Epithelial cell of prostate (primary cell): ENCODE measurements around the gene NPAS3.

ENCODE experiments used
- DNase-seq: peaks from one replicate; pipeline ENCODE4 v3.0.0-alpha.2; 2011; ENCODE audit warnings: low read depth, low spot score
- H3K27ac ChIP-seq: fragments of 450-650 bp; 2 replicates; pipeline ENCODE4 v1.5.1; 2017; ENCODE audit warnings: mild to moderate bottlenecking

Gene NPAS3

DNA sequence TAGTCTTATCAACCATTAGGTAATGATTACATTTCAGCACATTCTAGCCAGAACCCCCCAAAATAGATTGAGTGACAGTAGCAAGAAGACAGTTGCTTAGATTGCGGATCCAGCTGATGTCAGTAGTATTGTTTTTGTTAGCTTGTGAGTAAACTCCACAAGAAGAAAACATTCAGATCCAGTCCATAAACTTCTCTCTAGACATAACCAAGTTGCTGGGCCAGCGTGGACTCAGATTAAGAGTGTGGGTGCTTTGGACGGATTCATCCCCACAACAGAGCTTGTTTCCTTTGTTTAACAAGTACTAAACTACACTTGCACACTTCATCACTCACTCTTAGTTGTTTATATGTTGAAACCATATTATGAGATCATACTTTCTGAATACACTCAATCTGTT lies 293.4 kb downstream of the NPAS3 start:
- no peak overlapping the region for H3K27ac ChIP-seq
- no peak for DNase-seq

DNA sequence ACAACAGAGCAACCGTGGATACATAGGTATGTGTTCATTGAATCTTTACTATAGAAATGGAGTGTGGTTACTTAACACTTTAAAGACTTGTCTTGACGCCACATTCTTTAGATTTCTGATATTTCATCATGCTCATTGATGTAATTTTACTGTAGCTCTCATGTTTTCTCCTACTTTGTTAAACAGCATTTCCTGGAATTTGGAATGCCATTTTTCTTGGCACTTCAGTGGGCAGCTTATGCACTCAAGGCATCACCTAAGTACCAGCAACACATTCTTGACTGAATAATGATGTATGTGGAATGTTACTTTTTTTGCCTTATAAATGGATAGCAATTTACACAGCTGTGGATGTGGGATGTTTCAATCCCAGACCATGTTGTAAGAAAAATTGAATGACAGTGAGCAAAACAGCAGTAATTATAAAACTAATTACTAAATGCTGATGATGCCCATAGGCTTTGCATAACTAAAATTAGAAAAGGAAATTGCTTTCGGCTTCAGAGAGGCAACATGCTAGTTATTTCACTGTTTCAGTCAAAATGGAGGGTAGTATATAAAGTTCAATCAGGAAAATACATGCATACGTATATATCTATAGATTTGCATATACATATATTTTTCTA lies 298.5 kb downstream of the NPAS3 start:
- H3K27ac ChIP-seq: no peak overlapping the region
- DNase-seq: no peak

DNA sequence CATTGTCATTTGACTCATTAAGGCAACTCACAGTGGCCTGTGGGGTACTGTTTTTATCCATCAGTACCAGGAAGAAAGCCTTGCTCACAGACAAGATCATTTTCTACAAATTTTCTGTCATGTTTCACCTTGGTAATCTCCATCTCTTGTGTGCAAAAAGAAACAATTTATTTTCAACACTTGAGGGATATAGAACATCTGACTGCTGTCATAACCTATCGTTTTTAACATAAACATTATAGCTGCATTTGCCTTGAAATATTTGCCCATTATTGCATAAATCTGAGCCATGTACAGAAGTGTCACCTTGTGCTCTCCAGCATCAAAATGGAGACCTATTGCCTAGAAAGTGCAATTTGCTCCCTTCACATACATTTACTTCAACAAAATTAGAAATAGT lies 300.8 kb downstream of the NPAS3 start:
- H3K27ac ChIP-seq: no peak overlapping the region
- DNase-seq: no peak

DNA sequence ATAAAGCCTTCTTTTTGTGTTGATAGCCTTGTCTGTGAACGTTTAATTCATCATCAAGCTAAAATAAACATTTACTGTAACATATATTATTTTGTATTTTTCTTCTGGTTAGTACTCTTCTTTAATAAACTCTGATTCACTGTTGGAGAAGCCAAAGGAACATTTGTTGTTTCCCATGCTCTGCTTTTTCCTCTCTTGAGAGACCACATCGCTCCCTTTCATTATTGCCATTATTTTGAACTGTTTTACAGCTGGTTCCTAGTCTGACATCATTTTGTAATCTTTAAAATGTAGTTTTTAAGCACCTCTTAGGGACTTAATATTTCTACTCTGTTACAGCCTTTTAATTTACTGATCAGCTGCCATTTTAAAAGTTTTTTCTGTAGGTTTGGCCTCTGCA lies 301.8 kb downstream of the NPAS3 start:
- no peak overlapping the region for H3K27ac ChIP-seq
- DNase-seq: no peak

DNA sequence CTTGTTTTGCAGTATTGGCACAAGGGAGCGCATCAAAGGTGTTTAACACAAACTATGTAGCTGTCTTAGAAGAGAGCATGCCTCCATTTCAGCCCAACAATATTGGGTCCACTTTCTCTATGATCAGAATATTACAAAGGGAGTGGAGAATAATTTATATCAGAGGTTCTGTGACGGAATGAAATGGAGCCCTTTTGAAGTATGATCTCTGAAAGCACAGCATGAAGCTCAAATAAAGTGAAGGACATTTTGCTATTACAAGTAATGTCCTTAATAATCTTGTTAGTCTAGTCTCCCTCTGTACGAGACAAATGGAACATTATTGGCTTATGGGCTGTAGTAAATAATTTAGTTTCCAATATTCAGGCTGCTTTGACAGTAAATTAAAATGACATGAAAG lies 302.7 kb downstream of the NPAS3 start:
- DNase-seq: no peak
- no peak overlapping the region for H3K27ac ChIP-seq

DNA sequence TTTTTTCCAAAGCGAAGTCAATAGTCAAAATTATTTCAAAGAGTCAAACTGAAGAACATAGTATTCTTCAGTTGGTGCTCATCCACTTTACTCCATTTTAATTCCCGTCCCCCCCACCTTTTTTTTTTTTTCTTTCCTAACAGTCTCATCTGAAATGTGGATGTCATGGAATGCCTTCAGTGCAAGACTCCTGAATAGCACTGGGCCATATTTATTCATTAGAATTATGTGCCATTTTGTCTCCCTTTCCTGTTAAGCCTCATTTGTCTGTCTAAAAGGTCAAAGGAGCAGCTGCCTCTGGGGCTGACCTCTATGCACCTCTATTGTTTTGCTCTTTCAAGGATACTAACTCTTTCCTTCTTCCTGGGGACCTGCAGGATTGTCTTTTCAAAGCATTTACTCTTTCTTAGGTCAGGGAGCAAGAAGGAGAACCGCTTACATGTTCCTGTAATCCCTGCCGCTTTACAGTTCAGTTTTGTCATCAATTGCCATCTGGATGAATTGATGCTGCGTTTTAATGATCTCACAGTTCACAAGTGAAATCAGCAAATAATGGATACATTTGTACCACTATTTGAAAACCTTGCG lies 310.6 kb downstream of the NPAS3 start:
- DNase-seq: no peak
- no peak overlapping the region for H3K27ac ChIP-seq

DNA sequence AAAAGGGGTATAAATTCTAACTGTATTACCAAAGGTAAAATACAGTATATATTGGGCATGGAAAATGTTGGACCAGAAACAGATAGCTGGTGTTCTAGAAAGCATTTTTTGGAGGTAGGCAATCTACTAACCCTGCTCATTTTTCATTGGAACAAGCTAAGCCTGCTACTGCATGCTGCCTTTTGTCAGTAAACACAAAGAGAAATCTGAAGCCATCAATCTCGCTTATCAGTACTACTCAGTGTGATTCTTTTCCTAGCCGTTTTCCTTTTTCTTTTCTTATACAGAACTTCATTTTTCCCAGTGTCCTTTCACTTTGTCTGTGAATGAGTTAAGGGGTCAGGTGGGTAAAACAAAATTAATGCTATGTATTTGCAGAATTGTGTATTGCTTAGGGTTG lies 312.3 kb downstream of the NPAS3 start:
- DNase-seq: no peak
- no peak overlapping the region for H3K27ac ChIP-seq

DNA sequence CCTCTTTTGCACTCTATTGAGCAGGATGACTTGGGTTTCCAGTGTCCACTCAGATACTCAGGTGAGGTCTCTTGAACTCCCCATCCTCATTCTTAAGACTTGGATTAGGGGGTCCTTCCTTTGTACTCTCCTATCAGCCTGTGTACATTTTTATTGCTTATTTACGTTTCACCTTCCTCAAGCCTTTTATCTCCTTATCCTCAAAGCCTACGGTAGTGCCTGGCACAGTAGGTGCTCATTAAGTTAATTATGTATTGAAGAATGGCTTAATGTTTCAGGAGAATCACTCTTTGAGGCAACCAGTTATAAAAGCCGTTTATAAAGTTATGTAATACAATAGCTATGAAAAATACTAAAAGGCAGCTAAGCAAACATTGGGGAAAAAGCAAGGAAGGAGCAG lies 315.7 kb downstream of the NPAS3 start:
- DNase-seq: no peak
- no peak overlapping the region for H3K27ac ChIP-seq

DNA sequence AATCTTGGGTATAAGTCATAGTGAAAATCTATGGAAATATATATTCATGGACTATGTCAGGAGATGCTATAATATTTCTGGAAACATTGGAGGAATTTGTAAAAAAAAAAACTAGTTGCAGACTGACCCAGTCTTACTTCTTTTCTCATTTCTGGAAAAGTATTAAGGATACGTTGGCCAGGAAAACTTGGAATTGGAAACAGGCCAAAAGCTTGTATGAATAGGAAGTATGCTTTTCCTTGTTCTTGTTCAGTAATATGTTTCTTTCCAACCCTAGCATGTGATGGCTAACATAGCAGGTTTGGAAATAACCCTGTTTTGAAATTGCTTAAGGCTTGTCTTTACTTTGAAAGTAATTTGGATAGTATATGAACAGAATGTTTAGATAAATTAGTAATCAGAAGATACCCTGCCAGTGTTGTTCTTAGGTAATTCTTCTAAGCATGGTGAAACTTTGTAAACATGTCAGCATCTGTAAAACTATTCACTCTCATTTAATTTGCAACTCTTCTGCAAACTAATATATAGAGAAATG lies 316.2 kb downstream of the NPAS3 start:
- no peak for DNase-seq
- no peak overlapping the region for H3K27ac ChIP-seq

DNA sequence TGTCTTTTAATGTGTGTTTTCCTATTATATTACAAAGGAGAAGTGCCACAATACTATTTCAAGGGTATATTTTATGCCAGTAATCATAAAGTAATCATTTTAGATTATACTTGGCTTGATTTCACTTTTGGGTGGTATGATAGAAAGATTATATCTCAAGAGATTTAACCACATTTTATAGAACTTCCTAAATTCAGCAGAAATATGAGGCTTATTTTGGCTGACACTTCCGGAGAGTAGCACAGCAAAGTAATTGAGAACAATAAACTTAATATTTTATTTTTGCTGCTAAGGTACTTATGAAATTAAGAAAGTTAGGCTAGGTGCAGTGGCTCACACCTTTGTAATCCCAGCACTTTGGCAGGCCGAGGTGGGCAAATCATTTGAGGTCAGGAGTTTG lies 319.1 kb downstream of the NPAS3 start:
- H3K27ac ChIP-seq: no peak overlapping the region
- DNase-seq: no peak

DNA sequence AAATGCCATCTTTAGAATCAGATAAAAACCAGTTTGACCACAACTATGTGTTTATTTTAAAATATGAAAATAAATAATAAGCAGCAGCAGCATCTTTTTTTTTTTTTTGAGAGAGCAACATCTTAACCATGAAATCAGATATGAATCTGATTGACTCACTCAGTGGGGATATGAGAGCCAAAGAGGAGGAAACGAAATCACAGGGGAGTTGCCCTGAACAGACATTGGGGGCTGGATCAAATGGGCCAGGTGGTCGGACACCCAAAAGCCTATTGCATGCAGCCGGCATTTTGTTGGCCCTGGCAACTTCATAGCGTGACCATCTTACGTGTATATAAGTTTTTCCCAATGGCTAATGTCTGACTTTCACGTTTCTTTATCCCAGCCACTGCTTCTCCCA lies 321.1 kb downstream of the NPAS3 start:
- H3K27ac ChIP-seq: no peak overlapping the region
- no peak for DNase-seq

DNA sequence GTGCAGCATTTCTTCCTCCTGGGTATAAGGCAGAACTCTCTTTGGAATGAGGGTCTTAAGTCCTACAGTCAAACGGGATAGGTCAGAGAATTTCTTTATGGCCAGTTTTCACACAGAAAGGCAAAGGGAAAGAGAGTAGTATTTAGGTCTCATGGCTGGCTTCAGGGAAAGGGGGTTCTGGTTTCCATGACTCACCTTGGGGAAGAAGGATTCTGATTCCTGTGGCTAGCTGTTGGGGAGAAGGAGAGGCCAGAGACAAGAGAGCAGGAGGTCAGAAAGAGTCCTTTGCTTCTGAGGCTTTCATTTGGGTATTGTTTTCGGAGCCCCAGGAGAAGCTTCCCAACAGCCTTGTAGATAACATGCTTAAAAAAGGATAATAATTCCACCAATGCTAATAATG lies 332.5 kb downstream of the NPAS3 start:
- no peak overlapping the region for H3K27ac ChIP-seq
- DNase-seq: no peak

DNA sequence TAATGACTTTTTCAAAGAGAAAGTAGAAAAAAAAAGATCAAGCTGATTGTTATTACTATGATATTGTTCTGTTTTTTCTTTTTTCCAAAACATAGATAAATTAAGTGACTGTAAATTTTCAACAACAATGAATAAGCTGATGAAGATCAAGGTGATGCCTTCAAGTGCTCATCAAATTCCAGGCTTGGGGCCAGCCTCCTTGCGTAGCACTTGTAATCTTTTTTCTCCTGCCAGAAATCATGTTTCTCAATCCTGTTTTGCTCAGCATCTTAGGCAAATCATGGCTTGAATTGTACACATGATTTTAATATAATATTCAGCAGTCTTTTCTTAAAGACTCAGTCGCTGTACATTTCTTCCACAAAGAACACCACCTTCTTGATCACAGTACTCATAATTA lies 333.2 kb downstream of the NPAS3 start:
- no peak for DNase-seq
- H3K27ac ChIP-seq: no peak overlapping the region

DNA sequence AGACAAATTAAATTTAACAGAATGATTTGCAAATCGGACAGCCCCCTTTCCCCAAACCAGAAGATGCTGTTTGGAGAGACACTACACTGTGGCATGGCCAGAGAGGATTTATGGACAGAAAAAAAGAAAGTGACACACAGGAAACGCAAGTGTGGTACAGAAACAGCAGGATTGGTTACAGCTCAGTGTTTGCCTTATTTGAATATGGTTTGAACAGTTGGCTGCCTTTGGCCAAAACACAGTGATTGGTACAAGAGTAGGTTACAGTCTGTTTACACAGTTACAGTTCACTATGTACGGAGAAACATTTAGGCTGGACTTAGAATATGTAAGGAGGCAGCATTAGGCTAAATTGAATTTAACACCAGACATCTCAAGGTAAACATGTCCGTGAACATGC lies 335.3 kb downstream of the NPAS3 start:
- H3K27ac ChIP-seq: no peak overlapping the region
- no peak for DNase-seq

DNA sequence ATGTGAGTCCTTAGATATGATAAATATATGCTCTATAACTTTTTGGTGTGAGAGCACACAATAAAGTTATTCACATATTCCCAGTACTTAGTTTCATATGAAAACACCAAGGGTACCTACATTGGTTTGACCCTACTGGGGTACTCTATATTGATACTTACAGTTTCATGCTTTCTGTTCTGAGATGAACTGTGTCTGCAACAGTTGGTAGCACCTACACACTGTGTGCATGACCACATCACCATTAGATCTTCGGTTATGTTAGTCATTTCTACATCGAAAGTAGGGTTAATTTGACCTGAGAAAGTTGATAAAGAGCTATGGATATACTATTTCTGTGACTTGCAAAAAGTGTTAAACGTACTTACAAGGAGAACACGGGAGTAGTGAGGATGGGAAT lies 337.2 kb downstream of the NPAS3 start:
- DNase-seq: no peak
- no peak overlapping the region for H3K27ac ChIP-seq

DNA sequence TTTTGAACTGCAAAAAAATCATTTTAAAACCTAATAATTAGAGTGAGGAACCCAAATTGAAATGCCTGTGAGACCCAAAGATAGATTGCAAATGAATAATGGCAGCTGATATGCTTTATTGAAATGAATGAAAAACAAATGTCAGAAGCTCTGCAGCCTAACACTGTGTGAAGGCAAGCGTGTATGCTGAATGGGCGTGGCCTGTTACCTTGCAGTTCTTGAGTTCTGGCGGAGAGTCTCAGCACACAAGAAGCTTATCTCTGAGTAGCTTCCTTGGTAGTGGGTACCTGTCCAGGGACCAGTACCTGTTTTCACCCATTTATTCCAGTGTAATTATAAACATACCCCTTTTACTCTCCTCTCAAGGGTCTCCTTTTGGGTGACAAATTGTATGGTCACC lies 341.2 kb downstream of the NPAS3 start:
- H3K27ac ChIP-seq: no peak overlapping the region
- no peak for DNase-seq

DNA sequence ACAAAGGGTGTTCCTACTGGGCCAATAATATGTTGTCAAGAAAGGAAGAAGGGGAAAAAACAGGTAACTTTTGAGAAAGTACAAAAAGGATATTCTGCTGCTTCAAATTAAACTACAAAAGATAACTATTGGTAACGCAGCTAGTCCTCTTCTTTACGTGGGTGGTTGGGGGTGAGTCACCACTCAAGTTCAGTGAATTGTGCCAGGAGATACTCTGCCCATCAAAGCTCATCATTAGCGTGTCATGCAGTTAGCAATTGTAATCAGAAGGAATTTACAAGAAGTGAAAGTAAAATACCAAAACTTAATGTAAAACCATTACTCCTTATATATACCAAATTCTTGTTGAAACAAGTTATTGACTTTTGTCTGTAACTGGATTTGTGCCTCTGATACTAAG lies 342.0 kb downstream of the NPAS3 start:
- peak; percentile 12 for DNase-seq
- no peak overlapping the region for H3K27ac ChIP-seq

DNA sequence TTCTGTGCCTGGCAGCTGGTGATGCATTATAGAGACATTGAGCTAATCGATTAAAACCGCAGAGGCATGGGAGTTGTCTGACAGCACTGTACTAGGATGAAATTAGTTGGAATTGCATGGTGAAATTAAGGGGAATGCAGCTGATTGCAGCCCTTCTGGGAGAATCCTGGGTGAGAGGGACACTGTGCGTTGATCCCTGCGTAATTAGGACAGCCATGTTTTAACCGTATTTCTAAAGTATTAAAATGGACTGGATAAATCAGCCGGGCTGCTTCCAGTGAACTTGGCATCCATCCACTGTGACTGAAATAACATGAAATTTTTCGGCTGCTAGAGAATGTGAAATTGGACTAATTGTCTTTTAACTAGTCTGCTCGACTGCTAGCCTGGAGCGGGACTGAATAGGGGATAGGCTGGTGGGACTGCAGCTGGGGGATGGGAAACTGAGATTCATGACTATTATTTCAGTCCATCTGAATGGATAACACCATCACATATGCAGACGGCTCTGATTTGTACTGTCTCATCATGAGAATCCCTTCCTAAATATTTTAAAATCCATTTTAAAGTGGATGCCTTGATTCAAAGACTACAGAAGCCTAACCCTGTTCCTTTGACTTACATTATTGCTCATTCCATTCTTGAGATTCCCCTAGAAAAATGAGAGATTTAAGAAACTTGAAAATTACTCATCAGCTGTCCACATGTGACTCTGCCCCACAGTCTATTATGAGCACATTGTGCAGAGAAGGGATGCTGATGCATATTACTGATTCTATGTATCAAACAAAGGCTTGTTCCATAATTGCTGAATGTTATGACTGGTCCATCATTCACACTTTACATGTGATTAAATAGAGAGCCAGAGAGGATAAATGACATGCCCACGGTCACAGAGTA lies 343.9 kb downstream of the NPAS3 start:
- DNase-seq: no peak
- H3K27ac ChIP-seq: no peak overlapping the region

DNA sequence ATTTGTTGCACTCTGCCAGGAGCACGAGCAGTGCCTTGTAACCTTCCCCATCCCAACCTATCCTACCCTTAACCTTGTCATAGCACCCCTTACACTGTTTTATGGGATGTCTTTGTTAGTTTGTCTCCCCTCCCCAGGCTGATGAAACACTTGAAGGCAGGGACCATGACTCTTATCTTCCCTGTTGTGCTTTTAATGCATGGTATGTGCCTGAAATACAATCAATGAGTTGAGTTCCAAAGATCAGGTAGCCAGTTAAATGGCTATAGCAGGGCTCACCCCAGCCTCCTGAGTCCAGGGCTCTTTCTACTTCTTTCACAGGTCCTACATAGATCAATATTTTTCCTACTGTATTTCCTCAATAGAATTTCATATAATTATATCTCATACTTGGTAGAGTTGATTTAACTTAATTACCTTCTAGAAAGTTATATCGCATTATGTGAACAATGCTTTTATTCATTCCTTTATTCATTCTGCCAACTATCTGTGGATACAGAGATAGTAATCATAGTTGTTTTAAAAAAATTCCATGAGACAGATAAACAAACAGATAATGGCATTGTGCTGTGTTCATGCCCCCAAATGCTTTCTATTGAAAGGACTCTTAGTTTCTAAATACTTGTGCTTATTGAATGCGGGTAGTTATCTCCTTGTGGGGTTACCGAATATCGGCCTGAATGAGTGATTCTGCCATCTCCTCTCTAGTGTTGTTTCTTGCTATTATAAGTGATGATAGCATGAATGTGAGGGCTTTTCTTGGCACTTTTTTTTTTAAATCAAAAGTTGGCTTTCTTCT lies 347.4 kb downstream of the NPAS3 start:
- no peak overlapping the region for H3K27ac ChIP-seq
- no peak for DNase-seq

DNA sequence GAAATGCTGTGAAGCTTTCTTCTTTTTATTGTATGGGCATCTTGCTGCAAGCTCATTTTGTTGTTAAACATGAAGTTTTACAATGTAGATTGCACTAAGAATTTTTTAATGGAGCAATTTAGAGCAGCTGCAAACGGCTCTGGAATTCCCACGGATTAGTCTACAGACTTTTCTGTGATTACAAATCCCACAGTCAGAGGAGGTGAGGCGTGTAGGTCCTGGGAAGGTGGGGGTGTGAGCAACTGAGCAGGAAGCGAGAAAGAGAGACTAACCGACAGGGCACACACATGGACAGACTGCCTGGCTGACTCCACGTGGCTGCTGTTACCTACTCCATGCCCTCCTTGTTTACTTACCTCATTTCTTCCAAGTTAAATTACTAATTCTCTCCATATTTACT lies 348.5 kb downstream of the NPAS3 start:
- no peak for DNase-seq
- no peak overlapping the region for H3K27ac ChIP-seq

DNA sequence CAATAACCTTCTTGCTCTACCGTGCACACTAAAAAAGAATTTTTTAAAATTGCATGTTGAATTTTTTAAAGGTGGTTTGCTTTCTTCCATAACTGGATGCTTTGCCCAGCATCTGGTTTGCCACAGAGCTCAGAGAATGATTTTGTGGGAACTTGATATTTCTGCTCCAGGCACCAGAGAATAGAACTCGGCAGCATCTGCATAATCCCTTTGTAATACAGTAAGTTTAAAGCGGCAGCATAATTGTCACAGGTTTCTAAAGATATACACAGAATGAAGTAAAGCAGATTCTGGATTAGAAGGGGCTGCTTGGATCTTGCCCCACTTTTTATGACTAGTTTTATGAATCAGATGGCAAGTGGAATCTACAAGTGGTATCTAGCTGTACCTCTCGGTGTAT lies 352.0 kb downstream of the NPAS3 start:
- no peak for DNase-seq

More for the DNA sequence above, 352.0 kb downstream of the NPAS3 start:
- no peak overlapping the region for H3K27ac ChIP-seq
